DOHH2 (cell line): ENCODE measurements around the gene ZNF185.

Source experiments
- EZH2phosphoT487 ChIP-seq: fragments of 200-600 bp; sonication (generic); IDR thresholded peaks from 2 replicates; pipeline ENCODE4 v1.6.1; 2017; ENCODE audit warnings: borderline replicate concordance, mild to moderate bottlenecking, antibody characterized with exemption, low read length, moderate library complexity, mixed read lengths
- TF ChIP-seq, protein P1 (sequence below): fragments of 200-600 bp; sonication (generic); IDR thresholded peaks from one replicate; pipeline ENCODE4 v1.5.1; 2014; ENCODE audit warnings: antibody characterized with exemption, mild to moderate bottlenecking, low read depth, low read length; ENCODE audit not compliant: poor library complexity, severe bottlenecking

DNA sequence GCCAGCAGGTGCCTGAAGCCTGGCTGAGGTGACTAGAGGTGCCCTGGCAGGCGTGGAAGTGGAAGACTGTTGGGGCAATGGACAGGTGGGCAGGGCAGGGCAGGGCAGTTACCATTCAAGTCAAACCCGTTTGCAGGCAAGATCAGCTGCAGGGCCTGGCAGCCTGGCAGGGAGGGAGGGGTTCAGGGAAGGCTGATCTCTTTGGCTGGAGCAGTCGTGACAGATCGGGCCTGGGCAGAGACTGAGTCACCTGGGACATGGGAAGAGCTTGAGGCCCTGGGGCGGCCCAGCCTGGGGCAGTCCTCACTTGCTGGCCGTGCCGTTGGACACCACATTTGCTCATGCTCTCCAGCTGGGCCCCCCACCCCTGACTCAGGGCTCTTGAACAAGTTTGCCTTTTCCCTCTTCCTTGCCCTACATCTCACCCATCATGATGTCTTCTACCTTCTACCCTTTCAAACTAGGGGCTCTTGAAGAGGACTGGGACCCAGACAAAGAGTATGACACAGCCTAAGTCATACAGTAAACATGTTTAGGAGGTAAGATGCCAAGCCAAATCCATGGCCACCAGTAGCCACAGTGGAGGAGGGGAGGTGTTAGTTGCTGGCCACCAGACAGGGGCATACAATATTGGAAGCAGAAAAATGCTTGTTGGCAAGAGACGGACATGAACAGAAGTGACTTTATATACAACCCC is 2.0 kb upstream of the ZNF185 start:
- TF ChIP-seq, protein P1, sequence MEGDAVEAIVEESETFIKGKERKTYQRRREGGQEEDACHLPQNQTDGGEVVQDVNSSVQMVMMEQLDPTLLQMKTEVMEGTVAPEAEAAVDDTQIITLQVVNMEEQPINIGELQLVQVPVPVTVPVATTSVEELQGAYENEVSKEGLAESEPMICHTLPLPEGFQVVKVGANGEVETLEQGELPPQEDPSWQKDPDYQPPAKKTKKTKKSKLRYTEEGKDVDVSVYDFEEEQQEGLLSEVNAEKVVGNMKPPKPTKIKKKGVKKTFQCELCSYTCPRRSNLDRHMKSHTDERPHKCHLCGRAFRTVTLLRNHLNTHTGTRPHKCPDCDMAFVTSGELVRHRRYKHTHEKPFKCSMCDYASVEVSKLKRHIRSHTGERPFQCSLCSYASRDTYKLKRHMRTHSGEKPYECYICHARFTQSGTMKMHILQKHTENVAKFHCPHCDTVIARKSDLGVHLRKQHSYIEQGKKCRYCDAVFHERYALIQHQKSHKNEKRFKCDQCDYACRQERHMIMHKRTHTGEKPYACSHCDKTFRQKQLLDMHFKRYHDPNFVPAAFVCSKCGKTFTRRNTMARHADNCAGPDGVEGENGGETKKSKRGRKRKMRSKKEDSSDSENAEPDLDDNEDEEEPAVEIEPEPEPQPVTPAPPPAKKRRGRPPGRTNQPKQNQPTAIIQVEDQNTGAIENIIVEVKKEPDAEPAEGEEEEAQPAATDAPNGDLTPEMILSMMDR = no peak
- no peak for TF ChIP-seq EZH2phosphoT487
